DOHH2 (cell line): ENCODE data around the gene DDN.

Source experiments
- CTCF ChIP-seq: fragments of 200-600 bp; sonication (generic); IDR thresholded peaks from one replicate; pipeline ENCODE4 v1.5.1; 2014; ENCODE audit warnings: antibody characterized with exemption, mild to moderate bottlenecking, low read depth, low read length; ENCODE audit not compliant: poor library complexity, severe bottlenecking
- EZH2phosphoT487 ChIP-seq: fragments of 200-600 bp; sonication (generic); IDR thresholded peaks from 2 replicates; pipeline ENCODE4 v1.6.1; 2017; ENCODE audit warnings: borderline replicate concordance, mild to moderate bottlenecking, antibody characterized with exemption, low read length, moderate library complexity, mixed read lengths

DNA sequence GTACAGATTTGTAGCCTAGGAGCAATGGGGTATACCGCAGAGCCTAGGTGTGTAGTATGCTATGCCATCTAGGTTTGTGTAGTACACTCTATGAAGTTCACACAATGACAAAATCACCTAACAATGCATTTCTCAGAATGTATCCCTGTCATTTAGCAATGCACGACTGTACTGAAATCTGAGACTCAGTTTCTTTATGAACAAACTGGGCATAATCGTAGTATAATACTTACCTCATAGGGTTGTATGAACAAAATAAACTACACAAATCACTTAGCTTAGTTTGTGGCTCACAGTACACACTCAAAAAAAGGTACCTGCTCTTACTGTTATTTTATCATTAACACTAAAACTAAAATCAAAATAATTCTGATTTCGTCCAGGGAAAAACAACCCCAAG is 26.3 kb upstream of the DDN start:
- TF ChIP-seq CTCF (no peak), EZH2phosphoT487 (no peak)
